ENCODE measurements around the gene LRRC46.

LRRC46 gene

GRCh38 chr17:47857551-47858455, 26.3 kb downstream of the LRRC46 start:
- Histone ChIP-seq H2AFZ (ENCODE audit: low read depth) (no peak overlapping the region), H4K20me1 (ENCODE audit: insufficient read depth) (no peaks in the 10 kb centered on the region), H3K27me3 (ENCODE audit: insufficient read depth, low read depth) (peaks cover 88% of the 10 kb centered on the region), H3K36me3 (ENCODE audit: insufficient read depth) (no peaks in the 10 kb centered on the region), H3K9ac (no peak overlapping the region), H3K27ac (no peak overlapping the region), H3K4me3 (IDR thresholded peaks at IDR 0.05; ENCODE audit: insufficient read depth, low read depth, low read length) (no peak overlapping the region), H3K4me2 (no peak overlapping the region), H3K79me2 (ENCODE audit: insufficient read depth, low read depth) (no peaks in the 10 kb centered on the region), H3K4me1 (ENCODE audit: low read depth, poor library complexity, severe bottlenecking) (no peaks in the 10 kb centered on the region)
- TF ChIP-seq, protein P1, sequence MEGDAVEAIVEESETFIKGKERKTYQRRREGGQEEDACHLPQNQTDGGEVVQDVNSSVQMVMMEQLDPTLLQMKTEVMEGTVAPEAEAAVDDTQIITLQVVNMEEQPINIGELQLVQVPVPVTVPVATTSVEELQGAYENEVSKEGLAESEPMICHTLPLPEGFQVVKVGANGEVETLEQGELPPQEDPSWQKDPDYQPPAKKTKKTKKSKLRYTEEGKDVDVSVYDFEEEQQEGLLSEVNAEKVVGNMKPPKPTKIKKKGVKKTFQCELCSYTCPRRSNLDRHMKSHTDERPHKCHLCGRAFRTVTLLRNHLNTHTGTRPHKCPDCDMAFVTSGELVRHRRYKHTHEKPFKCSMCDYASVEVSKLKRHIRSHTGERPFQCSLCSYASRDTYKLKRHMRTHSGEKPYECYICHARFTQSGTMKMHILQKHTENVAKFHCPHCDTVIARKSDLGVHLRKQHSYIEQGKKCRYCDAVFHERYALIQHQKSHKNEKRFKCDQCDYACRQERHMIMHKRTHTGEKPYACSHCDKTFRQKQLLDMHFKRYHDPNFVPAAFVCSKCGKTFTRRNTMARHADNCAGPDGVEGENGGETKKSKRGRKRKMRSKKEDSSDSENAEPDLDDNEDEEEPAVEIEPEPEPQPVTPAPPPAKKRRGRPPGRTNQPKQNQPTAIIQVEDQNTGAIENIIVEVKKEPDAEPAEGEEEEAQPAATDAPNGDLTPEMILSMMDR (conservative IDR thresholded peaks at IDR 0.05; ENCODE audit: low read depth, low read length): no peak

GRCh38 chr17:47860386-47860785, 28.9 kb downstream of the LRRC46 start:
- H3K4me1 ChIP-seq (ENCODE audit: low read depth, poor library complexity, severe bottlenecking): no peaks in the 10 kb centered on the region
- H4K20me1 ChIP-seq (ENCODE audit: insufficient read depth): no peaks in the 10 kb centered on the region
- H3K9ac ChIP-seq: no peak overlapping the region

DNA sequence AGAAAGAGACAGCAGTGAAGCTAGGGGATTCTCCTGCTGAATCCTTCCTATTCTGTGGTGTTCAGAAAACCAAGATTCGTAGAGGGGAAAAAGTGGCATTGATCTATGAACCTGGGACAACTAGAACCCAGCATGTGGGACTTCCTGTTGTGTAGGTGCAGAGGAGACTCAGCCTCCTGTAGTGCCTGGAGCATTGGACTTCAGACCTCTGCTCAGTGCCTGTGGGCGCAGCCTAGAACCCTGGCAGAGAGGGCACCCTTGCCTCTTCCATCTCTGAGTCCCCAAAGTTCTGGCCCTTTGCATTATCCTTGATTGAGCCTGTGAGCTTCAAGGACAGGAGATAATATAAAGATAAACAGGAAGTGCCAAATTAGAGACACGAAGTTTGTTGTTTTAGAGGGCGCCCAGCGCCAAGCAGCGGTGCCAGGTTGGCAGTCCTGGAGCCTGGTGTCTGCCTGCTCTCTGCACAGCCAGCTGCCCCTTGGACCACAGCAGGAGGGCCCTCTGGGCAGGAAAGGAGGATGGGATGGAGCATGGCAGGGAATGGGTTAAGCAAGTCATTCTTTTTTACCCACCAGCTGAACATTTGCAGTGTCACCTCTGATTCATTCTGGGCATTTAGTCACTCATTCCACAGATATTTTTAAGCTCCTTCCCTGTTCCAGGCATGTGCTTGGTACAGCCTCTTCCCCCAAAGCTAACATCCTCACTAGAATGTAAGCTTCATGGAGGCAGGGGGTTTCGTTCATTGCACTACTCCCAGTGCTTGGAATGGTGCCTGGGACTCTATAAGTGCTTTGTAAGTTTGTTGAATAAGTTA, 31.4 kb downstream of the LRRC46 start:
- Histone ChIP-seq H4K20me1 (ENCODE audit: insufficient read depth) (no peaks in the 10 kb centered on the region), H3K36me3 (ENCODE audit: insufficient read depth) (no peaks in the 10 kb centered on the region), H3K27me3 (ENCODE audit: insufficient read depth, low read depth) (peaks cover 84% of the 10 kb centered on the region), H3K4me3 (IDR thresholded peaks at IDR 0.05; ENCODE audit: insufficient read depth, low read depth, low read length) (no peak overlapping the region), H2AFZ (ENCODE audit: low read depth) (no peak overlapping the region), H3K9ac (no peak overlapping the region), H3K27ac (no peak overlapping the region), H3K4me1 (ENCODE audit: low read depth, poor library complexity, severe bottlenecking) (no peaks in the 10 kb centered on the region), H3K4me2 (no peak overlapping the region), H3K79me2 (ENCODE audit: insufficient read depth, low read depth) (no peaks in the 10 kb centered on the region)
- TF ChIP-seq, protein P1 (conservative IDR thresholded peaks at IDR 0.05; ENCODE audit: low read depth, low read length): no peak

More at GRCh38 chr17:47860386-47860785, 28.9 kb downstream of the LRRC46 start:
- Histone ChIP-seq H3K4me3 (IDR thresholded peaks at IDR 0.05; ENCODE audit: insufficient read depth, low read depth, low read length) (no peak overlapping the region), H2AFZ (ENCODE audit: low read depth) (no peak overlapping the region), H3K27ac (no peak overlapping the region), H3K79me2 (ENCODE audit: insufficient read depth, low read depth) (no peaks in the 10 kb centered on the region), H3K36me3 (ENCODE audit: insufficient read depth) (no peaks in the 10 kb centered on the region), H3K4me2 (no peak overlapping the region), H3K27me3 (ENCODE audit: insufficient read depth, low read depth) (peaks cover 82% of the 10 kb centered on the region)
- TF ChIP-seq, protein P1 (conservative IDR thresholded peaks at IDR 0.05; ENCODE audit: low read depth, low read length): no peak

DNA sequence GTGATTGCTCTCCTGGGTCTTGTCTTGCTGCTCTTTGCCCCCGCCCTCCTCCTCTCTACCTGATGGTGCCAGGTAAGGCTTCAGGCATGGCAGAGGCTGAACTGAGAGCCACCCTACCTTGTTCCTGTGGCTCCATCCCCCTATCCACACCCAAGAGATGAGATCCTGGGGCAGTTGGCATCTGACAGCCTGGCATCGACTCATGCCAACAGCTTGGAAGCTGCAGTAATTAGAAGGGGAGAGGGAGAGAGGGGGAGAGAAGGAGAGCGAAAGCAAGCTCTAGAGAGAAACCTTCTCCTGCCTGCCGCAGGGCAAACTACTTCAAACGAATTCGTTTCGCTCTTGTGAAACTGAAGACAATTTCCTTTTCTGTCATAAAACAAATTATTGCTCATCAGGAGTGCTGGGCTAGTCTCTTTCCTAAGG, 33.3 kb downstream of the LRRC46 start:
- Histone ChIP-seq H3K4me3 (IDR thresholded peaks at IDR 0.05; ENCODE audit: insufficient read depth, low read depth, low read length) (no peak overlapping the region), H4K20me1 (ENCODE audit: insufficient read depth) (no peaks in the 10 kb centered on the region), H3K79me2 (ENCODE audit: insufficient read depth, low read depth) (no peaks in the 10 kb centered on the region), H3K27ac (no peak overlapping the region), H3K9ac (no peak overlapping the region), H2AFZ (ENCODE audit: low read depth) (no peak overlapping the region), H3K4me2 (no peak overlapping the region), H3K27me3 (ENCODE audit: insufficient read depth, low read depth) (peaks cover 86% of the 10 kb centered on the region), H3K4me1 (ENCODE audit: low read depth, poor library complexity, severe bottlenecking) (no peaks in the 10 kb centered on the region), H3K36me3 (ENCODE audit: insufficient read depth) (no peaks in the 10 kb centered on the region)
- TF ChIP-seq, protein P1 (conservative IDR thresholded peaks at IDR 0.05; ENCODE audit: low read depth, low read length): no peak
